Activated B cell treated with CpG ODN at 0.5 μM for 24 hours (primary cell): ENCODE data around the gene LPCAT4. TPM values are rescaled to one million over a fixed set of nuclear protein-coding genes. Genes with fewer than 3 reads are reported as not detected.

Experiments used
- ATAC-seq: fragments of 200-7000 bp; cut with Tn5 transposase; one replicate; pipeline ENCODE4 v1.10.0; 2021; ENCODE audit warnings: low read depth, mild to moderate bottlenecking, moderate library complexity
- CTCF ChIA-PET: fragments of 350-600 bp; sonication (Branson Sonifier 250); formaldehyde crosslinking; loops from one replicate; lab custom pipeline; 2021; ENCODE audit warnings: antibody characterized with exemption; lab: Charles Lee
- POLR2A ChIA-PET: fragments of 350-600 bp; sonication (Branson Sonifier 250); formaldehyde crosslinking; loops from one replicate; lab custom pipeline; 2021; ENCODE audit warnings: antibody characterized with exemption; lab: Charles Lee
- DNase-seq: peaks from one replicate; pipeline ENCODE4 v3.0.0; 2022
- H3K27ac Mint-ChIP-seq: one replicate; pipeline ENCODE4 v1.8.0; 2020; ENCODE audit warnings: mixed read lengths
- H3K27me3 Mint-ChIP-seq: one replicate; pipeline ENCODE4 v1.8.0; 2021; ENCODE audit warnings: mixed read lengths
- H3K36me3 Mint-ChIP-seq: one replicate; pipeline ENCODE4 v1.8.0; 2021; ENCODE audit warnings: low read depth, mixed read lengths
- H3K4me1 Mint-ChIP-seq: one replicate; pipeline ENCODE4 v1.8.0; 2021; ENCODE audit warnings: mixed read lengths
- H3K4me3 Mint-ChIP-seq: one replicate; pipeline ENCODE4 v1.8.0; 2020; ENCODE audit warnings: mild to moderate bottlenecking, mixed read lengths
- H3K9me3 Mint-ChIP-seq: one replicate; pipeline ENCODE4 v1.8.0; 2020; ENCODE audit warnings: mixed read lengths
- CTCF ChIP-seq: fragments of 200-600 bp; IDR thresholded peaks from one replicate; pipeline ENCODE4 v1.8.0; 2022; ENCODE audit warnings: antibody characterized with exemption, mild to moderate bottlenecking
- intact Hi-C: fragments of 100-400 bp; cut with micrococcal nuclease; formaldehyde crosslinking; loops from one replicate; pipeline ENCODE4 v1.15.1; 2024
- total RNA-seq: library from RNA; stranded (reverse); gene quantifications from 2 replicates; pipeline ENCODE4 v1.2.3, GENCODE V29; 2022

Gene LPCAT4
- total RNA-seq, 1 donor from 2014 or later: 28.8 TPM

GRCh38 chr15:34332553-34333120 lies 34.4 kb downstream of the LPCAT4 start:
- Mint-ChIP-seq H3K4me3 (no peak overlapping the region), H3K4me1 (peaks cover 87% of the 10 kb centered on the region), H3K9me3 (no peaks in the 10 kb centered on the region), H3K36me3 (peaks cover 19% of the 10 kb centered on the region), H3K27me3 (no peaks in the 10 kb centered on the region), H3K27ac (peak overlapping the region; percentile 99)
- CTCF ChIA-PET: no interaction called here
- no peak for ATAC-seq
- POLR2A ChIA-PET: interaction anchor here (0.7 to 8.0 kb wide), 9 partner anchors 10 to 251 kb away, joined by 3 to 64 read pairs (median 4); partner anchors contain the start of genes EMC7, GOLGA8B, LPCAT4 and NOP10
- intact Hi-C loops: loop anchor here (5.0 kb wide), 1 partner anchor 35 kb away; the partner anchor contains the start of gene LPCAT4
- DNase-seq: no peak
- no peak for TF ChIP-seq CTCF

GRCh38 chr15:34331809-34332208 lies 35.2 kb downstream of the LPCAT4 start:
- H3K4me3 Mint-ChIP-seq: peak overlapping the region; percentile 2
- H3K9me3 Mint-ChIP-seq: no peaks in the 10 kb centered on the region
- ATAC-seq (no peak), DNase-seq (no peak)
- peaks cover 16% of the 10 kb centered on the region for H3K36me3 Mint-ChIP-seq
- peak overlapping the region; percentile 99 for H3K27ac Mint-ChIP-seq
- peaks cover 91% of the 10 kb centered on the region for H3K4me1 Mint-ChIP-seq
- TF ChIP-seq CTCF: no peak
- ChIA-PET CTCF (no interaction called here), POLR2A (interaction anchor here (0.7 kb wide), 1 partner anchor 14 kb away, joined by 3 read pairs; no protein-coding TSS in a partner anchor)
- no peaks in the 10 kb centered on the region for H3K27me3 Mint-ChIP-seq
- intact Hi-C loops: loop anchor here (5.0 kb wide), 1 partner anchor 35 kb away; the partner anchor contains the start of gene LPCAT4

GRCh38 chr15:34330279-34330678 lies 36.7 kb downstream of the LPCAT4 start:
- CTCF ChIA-PET: interaction anchor here (1.4 kb wide), 1 partner anchor 12 kb away, joined by 3 read pairs; no protein-coding TSS in a partner anchor
- Mint-ChIP-seq H3K4me1 (peaks cover 89% of the 10 kb centered on the region), H3K4me3 (no peak overlapping the region), H3K27me3 (no peaks in the 10 kb centered on the region), H3K9me3 (no peaks in the 10 kb centered on the region), H3K36me3 (peaks cover 16% of the 10 kb centered on the region), H3K27ac (peak overlapping the region; percentile 83)
- DNase-seq: no peak
- TF ChIP-seq CTCF: no peak
- ATAC-seq: no peak
- POLR2A ChIA-PET: interaction anchor here (0.6 to 6.8 kb wide), 4 partner anchors 6 to 38 kb away, joined by 3 to 113 read pairs (median 28); partner anchors contain the start of genes NOP10, NUTM1 and SLC12A6
- intact Hi-C loops: loop anchor here (5.0 kb wide), 1 partner anchor 37 kb away; the partner anchor contains the start of gene LPCAT4

GRCh38 chr15:34329006-34329405 lies 38.0 kb downstream of the LPCAT4 start:
- DNase-seq: no peak
- no peaks in the 10 kb centered on the region for H3K9me3 Mint-ChIP-seq
- H3K4me1 Mint-ChIP-seq: peaks cover 87% of the 10 kb centered on the region
- no peak for ATAC-seq
- intact Hi-C loops: loop anchor here (1.0 to 2.0 kb wide), 2 partner anchors 11 to 14 kb away; partner anchors contain the start of genes NOP10 and NUTM1
- no peaks in the 10 kb centered on the region for H3K27me3 Mint-ChIP-seq
- ChIA-PET POLR2A (interaction anchor here (1.1 to 6.8 kb wide), 5 partner anchors 7 to 38 kb away, joined by 3 to 113 read pairs (median 26); partner anchors contain the start of genes LPCAT4, NOP10, NUTM1 and SLC12A6), CTCF (interaction anchor here (1.2 to 2.2 kb wide), 4 partner anchors 10 to 87 kb away, joined by 3 to 9 read pairs (median 5); partner anchors contain the start of genes LPCAT4, NOP10 and NUTM1)
- peaks cover 14% of the 10 kb centered on the region for H3K36me3 Mint-ChIP-seq
- peak overlapping the region; percentile 83 for H3K27ac Mint-ChIP-seq
- peak overlapping the region; percentile 53 for H3K4me3 Mint-ChIP-seq
- no peak for TF ChIP-seq CTCF

GRCh38 chr15:34327906-34328305 lies 39.1 kb downstream of the LPCAT4 start:
- DNase-seq (no peak), ATAC-seq (no peak)
- Mint-ChIP-seq H3K4me3 (peak overlapping the region; percentile 57), H3K9me3 (no peaks in the 10 kb centered on the region), H3K36me3 (peaks cover 13% of the 10 kb centered on the region), H3K4me1 (peaks cover 87% of the 10 kb centered on the region), H3K27ac (peak overlapping the region; percentile 83), H3K27me3 (no peaks in the 10 kb centered on the region)
- intact Hi-C loops: loop anchor here (1.0 to 2.0 kb wide), 2 partner anchors 9 to 15 kb away; partner anchors contain the start of genes NOP10, NUTM1 and SLC12A6
- ChIA-PET POLR2A (interaction anchor here (1.5 to 6.8 kb wide), 5 partner anchors 8 to 39 kb away, joined by 4 to 113 read pairs (median 26); partner anchors contain the start of genes LPCAT4, NOP10, NUTM1 and SLC12A6), CTCF (interaction anchor here (2.0 to 2.2 kb wide), 2 partner anchors 15 to 39 kb away, joined by 4 to 9 read pairs; partner anchors contain the start of genes LPCAT4, NOP10 and NUTM1)
- no peak for TF ChIP-seq CTCF
